WI38 (cell line): ENCODE data around the gene IQCC.

ENCODE experiments used
- H3K4me3 ChIP-seq: 2 replicates; pipeline ENCODE4 v1.5.1; 2011; ENCODE audit warnings: low read depth, mild to moderate bottlenecking, control low read depth, low read length
- TF ChIP-seq, protein P1 (sequence below): IDR thresholded peaks from 2 replicates; pipeline ENCODE4 v1.5.1; 2012; ENCODE audit warnings: low read depth, mild to moderate bottlenecking, control low read depth, low read length

The IQCC gene

DNA sequence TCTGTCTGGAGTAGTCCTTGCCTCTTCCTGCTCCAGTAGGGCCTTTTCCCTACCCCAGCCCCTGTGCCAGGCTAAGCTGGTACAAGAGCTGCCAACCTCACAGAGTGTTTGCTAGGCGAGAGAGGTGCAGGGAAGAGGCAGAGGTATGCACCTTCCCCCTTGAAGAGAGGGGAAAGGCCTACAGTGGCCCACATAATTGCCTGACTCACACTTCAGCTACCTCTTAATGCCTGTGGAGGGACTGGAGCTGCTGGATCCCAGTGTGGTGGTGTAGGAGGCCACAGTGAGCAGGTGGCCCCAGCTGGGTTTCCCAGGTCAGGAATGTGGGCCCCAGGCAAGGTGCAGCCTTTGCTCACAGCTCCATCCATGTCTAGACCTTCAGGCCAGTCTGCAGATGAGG, 8.4 kb upstream of the IQCC start:
- H3K4me3 ChIP-seq: no peak overlapping the region
- TF ChIP-seq, protein P1, sequence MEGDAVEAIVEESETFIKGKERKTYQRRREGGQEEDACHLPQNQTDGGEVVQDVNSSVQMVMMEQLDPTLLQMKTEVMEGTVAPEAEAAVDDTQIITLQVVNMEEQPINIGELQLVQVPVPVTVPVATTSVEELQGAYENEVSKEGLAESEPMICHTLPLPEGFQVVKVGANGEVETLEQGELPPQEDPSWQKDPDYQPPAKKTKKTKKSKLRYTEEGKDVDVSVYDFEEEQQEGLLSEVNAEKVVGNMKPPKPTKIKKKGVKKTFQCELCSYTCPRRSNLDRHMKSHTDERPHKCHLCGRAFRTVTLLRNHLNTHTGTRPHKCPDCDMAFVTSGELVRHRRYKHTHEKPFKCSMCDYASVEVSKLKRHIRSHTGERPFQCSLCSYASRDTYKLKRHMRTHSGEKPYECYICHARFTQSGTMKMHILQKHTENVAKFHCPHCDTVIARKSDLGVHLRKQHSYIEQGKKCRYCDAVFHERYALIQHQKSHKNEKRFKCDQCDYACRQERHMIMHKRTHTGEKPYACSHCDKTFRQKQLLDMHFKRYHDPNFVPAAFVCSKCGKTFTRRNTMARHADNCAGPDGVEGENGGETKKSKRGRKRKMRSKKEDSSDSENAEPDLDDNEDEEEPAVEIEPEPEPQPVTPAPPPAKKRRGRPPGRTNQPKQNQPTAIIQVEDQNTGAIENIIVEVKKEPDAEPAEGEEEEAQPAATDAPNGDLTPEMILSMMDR: no peak

DNA sequence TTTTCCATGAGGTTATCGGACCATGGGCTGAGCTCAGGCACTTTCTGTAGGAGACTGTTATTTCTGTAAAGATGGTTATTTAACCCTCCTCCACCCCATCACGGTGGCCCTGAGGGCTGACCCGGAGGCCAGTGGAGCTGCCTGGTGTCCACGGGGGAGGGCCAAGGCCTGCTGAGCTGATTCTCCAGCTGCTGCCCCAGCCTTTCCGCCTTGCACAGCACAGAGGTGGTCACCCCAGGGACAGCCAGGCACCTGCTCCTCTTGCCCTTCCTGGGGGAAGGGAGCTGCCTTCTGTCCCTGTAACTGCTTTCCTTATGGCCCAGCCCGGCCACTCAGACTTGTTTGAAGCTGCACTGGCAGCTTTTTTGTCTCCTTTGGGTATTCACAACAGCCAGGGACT, 7.6 kb upstream of the IQCC start:
- no peak overlapping the region for H3K4me3 ChIP-seq
- TF ChIP-seq, protein P1: no peak

DNA sequence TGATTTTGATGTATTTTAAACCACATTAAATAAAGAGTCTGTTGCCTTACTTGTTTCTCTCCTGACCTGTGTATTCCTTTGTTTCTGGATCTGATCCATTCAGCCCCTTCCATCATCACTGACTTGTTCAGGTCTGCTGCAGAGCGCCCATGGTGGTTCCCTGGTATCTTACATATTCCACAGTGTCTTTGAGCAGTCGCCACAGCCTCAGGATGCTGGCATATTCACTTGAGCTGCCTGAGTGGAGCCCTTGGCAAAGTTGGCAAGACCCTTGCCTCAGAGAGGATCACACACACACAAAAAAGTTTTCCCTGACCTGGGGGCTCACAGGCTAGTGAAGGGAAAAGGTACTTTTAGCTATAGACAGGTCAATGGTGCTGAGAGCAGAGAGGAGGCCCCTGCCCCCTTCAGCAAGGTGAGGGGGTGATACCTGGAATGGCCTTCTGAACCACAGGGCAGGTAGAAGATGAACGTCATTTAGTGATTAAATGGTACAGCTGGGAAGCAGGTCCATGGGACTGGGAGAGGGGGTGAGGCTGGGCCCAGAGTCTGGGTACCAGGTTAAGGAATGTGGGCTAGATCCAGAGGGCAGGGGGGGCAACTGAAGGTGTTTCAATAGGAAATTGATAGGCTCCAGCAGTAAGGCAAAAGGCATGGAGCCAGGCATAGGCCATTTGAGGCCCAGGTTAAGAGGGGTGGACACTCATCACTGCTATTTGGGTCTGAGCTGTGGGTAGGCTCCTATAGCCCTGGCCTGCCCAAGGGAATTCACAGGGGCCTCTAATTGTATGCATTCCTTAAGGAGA, 7.0 kb upstream of the IQCC start:
- no peak overlapping the region for H3K4me3 ChIP-seq

DNA sequence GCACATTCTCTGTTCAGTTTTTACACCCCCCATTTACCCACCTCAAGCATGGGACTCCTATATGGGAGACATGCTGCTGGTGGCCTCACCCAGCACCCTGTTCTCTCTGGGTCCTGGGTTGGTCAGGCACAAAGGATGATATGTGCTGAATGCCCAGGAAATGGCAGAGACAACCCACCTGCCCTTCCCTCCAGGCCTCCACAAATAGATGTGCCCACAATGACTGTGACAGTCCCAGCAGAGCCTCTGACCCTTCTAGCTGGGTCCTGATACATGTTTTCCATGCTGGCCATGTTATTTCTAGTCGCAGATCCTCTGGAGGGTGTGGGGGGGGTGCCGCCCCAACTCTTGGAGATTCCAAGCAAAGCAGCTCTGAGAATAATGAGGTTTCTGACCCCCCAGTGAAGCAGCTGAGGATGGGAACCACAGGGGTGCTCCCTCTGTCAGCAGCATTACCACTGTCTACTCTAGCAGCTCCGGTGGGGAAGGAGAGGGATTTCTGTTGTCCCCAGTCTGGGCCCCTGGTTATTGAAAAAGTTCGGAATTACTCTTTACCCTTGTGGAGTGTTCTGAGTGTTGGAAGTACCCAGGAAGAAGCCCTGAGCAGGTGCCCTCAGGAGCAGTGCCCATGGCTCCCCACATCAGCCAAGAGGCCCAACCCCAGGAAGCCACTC, 6.3 kb upstream of the IQCC start:
- TF ChIP-seq, protein P1: no peak
- H3K4me3 ChIP-seq: no peak overlapping the region

More for the DNA sequence above, 7.0 kb upstream of the IQCC start:
- TF ChIP-seq, protein P1: no peak

DNA sequence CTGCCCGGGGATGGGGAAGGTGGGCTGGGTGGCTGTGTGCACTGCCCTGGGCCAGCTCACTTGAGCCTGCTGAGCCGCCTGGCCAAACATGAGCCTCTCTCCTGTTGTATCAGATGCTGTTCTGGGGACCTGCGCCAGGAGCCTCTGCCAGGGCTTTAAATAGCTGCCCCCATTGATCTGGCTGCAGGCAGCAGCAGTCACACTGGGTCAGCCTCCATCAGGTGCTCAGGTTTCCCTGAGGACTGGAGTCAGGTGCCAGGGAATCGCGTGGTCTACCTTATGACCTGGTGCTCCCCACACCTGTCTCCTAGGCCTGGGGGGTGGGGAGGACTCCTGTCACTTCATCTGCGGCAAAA, 5.8 kb upstream of the IQCC start:
- TF ChIP-seq, protein P1: no peak
- peak overlapping the region; percentile 75 for H3K4me3 ChIP-seq

DNA sequence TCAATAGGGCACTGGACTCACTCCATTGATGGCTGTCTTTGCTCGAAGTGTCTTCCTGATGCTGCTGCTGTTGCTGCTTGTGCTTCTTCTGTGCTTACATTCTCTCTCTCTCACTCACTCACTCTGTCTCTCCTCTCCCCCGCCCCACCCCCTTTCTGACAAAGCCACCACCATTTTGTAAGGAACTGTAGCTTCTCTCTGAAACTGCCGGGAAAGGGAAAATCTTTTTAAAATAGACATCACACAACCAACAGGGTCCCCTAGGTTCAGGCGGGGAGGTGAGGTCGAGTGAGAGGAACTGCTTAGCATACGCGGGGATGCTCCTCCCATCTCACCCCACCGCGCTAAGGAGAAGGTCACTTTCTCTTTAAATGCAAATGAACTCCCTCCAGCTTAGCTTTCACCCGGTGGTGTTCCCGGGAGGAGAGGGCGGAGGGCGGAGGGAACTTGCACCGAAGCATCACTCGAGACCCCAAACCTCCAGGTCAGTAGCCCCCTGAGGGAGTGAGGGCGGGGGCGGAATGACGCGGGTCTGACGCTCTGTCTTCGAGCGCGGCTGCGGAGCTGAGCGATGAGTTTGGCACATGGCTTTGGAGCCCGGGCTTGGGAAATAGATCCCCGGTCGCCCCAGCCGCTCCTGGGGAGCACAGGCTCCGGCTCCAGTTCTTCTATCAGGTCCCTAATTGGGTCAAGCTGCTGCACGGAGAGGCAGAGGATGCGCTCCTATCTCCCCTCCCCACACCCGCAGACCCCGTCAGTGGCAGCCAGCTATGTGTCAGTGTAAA, 5.1 kb upstream of the IQCC start, which contains the start of gene CCDC28B:
Gene CCDC28B (plus strand): TSS at position 370 of the 785 bp plus-strand sequence. CDS start 1,341 bp downstream, outside the sequence.
- H3K4me3 ChIP-seq: peak within 1 kb of the TSS; percentile 75
- TF ChIP-seq, protein P1: no peak
